Stomach (tissue), 9 donors: ENCODE results near the gene PROZ. TPM values are rescaled to one million over a fixed set of nuclear protein-coding genes. Genes with fewer than 3 reads are reported as not detected.

Source experiments
- DNase-seq, 2 donors: peaks; one replicate each; pipeline versions ENCODE4 v3.0.0 to v3.0.0-alpha.2; 2013 to 2019
- H3K27ac ChIP-seq, 5 donors: fragments of 200-600 bp in 4 of 5; sonication (generic) in 4 of 5; one replicate each; pipeline ENCODE4 v1.5.1; 2013 to 2019; ENCODE audit warnings: mild to moderate bottlenecking in 1 of 5, moderate library complexity in 1 of 5
- H3K27me3 ChIP-seq, 3 donors: fragments of 200-600 bp; sonication (generic); one replicate each; pipeline ENCODE4 v1.5.1; 2017 to 2019; ENCODE audit warnings: mixed run types in 1 of 3
- H3K36me3 ChIP-seq, 4 donors: fragments of 200-600 bp; sonication (generic); 1 replicate in 3 of 4; 2 replicates in 1 of 4; pipeline ENCODE4 v1.5.1; 2016 to 2019
- H3K4me1 ChIP-seq, 4 donors: fragments of 200-600 bp; sonication (generic); one replicate each; pipeline ENCODE4 v1.5.1; 2016 to 2019
- H3K4me3 ChIP-seq, 4 donors: fragments of 200-600 bp; sonication (generic) in 3 of 4; one replicate each; pipeline ENCODE4 v1.5.1; 2016 to 2019; ENCODE audit warnings: mild to moderate bottlenecking in 1 of 4
- H3K9me3 ChIP-seq, 4 donors: fragments of 200-600 bp; sonication (generic); one replicate each; pipeline ENCODE4 v1.5.1; 2016 to 2019
- CTCF ChIP-seq, 7 experiments: fragments of 450-650 bp in 4 of 7; fragments of 200-600 bp in 3 of 7; sonication (generic) in 3 of 7; IDR thresholded peaks; one replicate each; pipeline ENCODE4 v1.5.1; 2016 to 2019; ENCODE audit warnings: antibody characterized with exemption in 7 of 7, control low read depth in 2 of 7, mild to moderate bottlenecking in 1 of 7
- EP300 ChIP-seq: sonication (generic); formaldehyde crosslinking; IDR thresholded peaks from one replicate; pipeline ENCODE4 v1.6.1; 2017; ENCODE audit warnings: antibody characterized with exemption
- POLR2A ChIP-seq, 4 donors: fragments of 450-650 bp; IDR thresholded peaks; one replicate each; pipeline ENCODE4 v1.6.1; 2016; ENCODE audit warnings: antibody characterized with exemption in 4 of 4, control low read depth in 2 of 4, mild to moderate bottlenecking in 1 of 4, moderate library complexity in 1 of 4
- POLR2AphosphoS5 ChIP-seq, 3 donors: sonication (generic); formaldehyde crosslinking; IDR thresholded peaks; one replicate each; pipeline ENCODE4 v1.6.1; 2016; ENCODE audit warnings: antibody characterized with exemption in 3 of 3
- WGBS, 5 donors: extraction: QIAGEN DNeasy Blood & Tissue Kit in 3 of 5; methylation state at CpG; one replicate each; pipeline versions ENCODE4 v1.1.5 to v1.1.7; 2013 to 2018; 5-methylcytosine and 5-hydroxymethylcytosine counted together
- intact Hi-C: fragments of 100-400 bp; cut with DNase I; formaldehyde crosslinking; loops from one replicate; pipeline ENCODE4 v1.15.1; 2023; ENCODE audit warnings: low total_unique reads
- polyA plus RNA-seq, 3 donors: library from polyadenylated mRNA; stranded (reverse); fragments of 200-250 nt; gene quantifications; one replicate each; pipeline ENCODE4 v1.2.3, GENCODE V29; 2013
- total RNA-seq, 5 donors: library from RNA; depleted of rRNA; stranded (reverse); fragments of >200 nt; gene quantifications; one replicate each; pipeline versions ENCODE4 v1.1.0 to v1.2.3, GENCODE V29; 2014 to 2016
- donor health status: healthy with polysubstance abuse.
- donor health status: Bipolar disorder and iron deficiency.
- donor health status: healthy.

Gene PROZ
- total and polyA plus RNA-seq, 8 donors, result 0.08 to 1.9 TPM; not detected in 6

GRCh38 chr13:113122550-113123225 lies 35.8 kb upstream of the PROZ start, which contains the start of gene F10:
Gene F10 (plus strand): TSS chr13:113122799. CDS start chr13:113122856, 57 bp downstream.
- WGBS, 5 donors, result 14 to 32% (median 21%) methylated on average over 13 to 23 of the region's 23 CpGs
- peak; percentile 73 to 92 for DNase-seq
- no peaks in the 10 kb centered on the region for H3K36me3 ChIP-seq
- peak within 1 kb of the TSS; percentile 30 to 37 (median 32) for H3K4me3 ChIP-seq
- intact Hi-C loops, result no loop called here
- peaks cover 11 to 21% (median 16%) of the 10 kb centered on the region in 4 donors for H3K4me1 ChIP-seq
- H3K9me3 ChIP-seq, result no peaks in the 10 kb centered on the region
- peaks cover 0 to 5% (median 0%) of the 10 kb centered on the region in 3 donors for H3K27me3 ChIP-seq
- H3K27ac ChIP-seq, result peak within 1 kb of the TSS in 4 of 5 donors; percentile 17 to 72 (median 60)
- TF ChIP-seq POLR2A (IDR thresholded peaks at IDR 0.05) (no peak), POLR2AphosphoS5 (IDR thresholded peaks at IDR 0.05) (peak in 1 of 3 donors; percentile 66), EP300 (no peak), CTCF (IDR thresholded peaks at IDR 0.05) (peak in 1 of 7 experiments; percentile 12)

GRCh38 chr13:113123226-113124201 lies 34.9 kb upstream of the PROZ start:
- DNase-seq, result no peak
- intact Hi-C loops, result no loop called here
- H3K27ac ChIP-seq, result peak overlapping the region in 3 of 5 donors; percentile 26 to 72 (median 53)
- H3K36me3 ChIP-seq, result no peaks in the 10 kb centered on the region
- no peak for TF ChIP-seq POLR2AphosphoS5 (IDR thresholded peaks at IDR 0.05)
- TF ChIP-seq EP300, result no peak
- no peak for TF ChIP-seq POLR2A (IDR thresholded peaks at IDR 0.05)
- no peak for TF ChIP-seq CTCF (IDR thresholded peaks at IDR 0.05)
- no peaks in the 10 kb centered on the region for H3K9me3 ChIP-seq
- H3K27me3 ChIP-seq, result no peaks in the 10 kb centered on the region
- WGBS, 5 donors, result 78 to 89% (median 84%) methylated on average over 28 to 29 of the region's 29 CpGs
- H3K4me3 ChIP-seq, result peak overlapping the region; percentile 30 to 37 (median 32)
- peaks cover 11 to 21% (median 16%) of the 10 kb centered on the region in 4 donors for H3K4me1 ChIP-seq

GRCh38 chr13:113124211-113124970 lies 34.1 kb upstream of the PROZ start:
- H3K27ac ChIP-seq, result no peak overlapping the region
- no peaks in the 10 kb centered on the region for H3K36me3 ChIP-seq
- H3K4me1 ChIP-seq, result peaks cover 11 to 21% (median 16%) of the 10 kb centered on the region in 4 donors
- intact Hi-C loops, result no loop called here
- no peaks in the 10 kb centered on the region for H3K9me3 ChIP-seq
- TF ChIP-seq POLR2AphosphoS5 (IDR thresholded peaks at IDR 0.05) (no peak), EP300 (no peak), POLR2A (IDR thresholded peaks at IDR 0.05) (no peak), CTCF (IDR thresholded peaks at IDR 0.05) (no peak)
- H3K27me3 ChIP-seq, result peaks cover 0 to 6% (median 1%) of the 10 kb centered on the region in 3 donors
- 91 to 96% (median 96%) methylated on average over 18 to 19 of the region's 19 CpGs for WGBS, 5 donors
- DNase-seq, result no peak
- no peak overlapping the region for H3K4me3 ChIP-seq
